ENCODE measurements around the gene EFNA5.

Gene EFNA5

GRCh38 chr5:107478068-107478641 lies 192.6 kb downstream of the EFNA5 start:
- DNase-seq: no peak

GRCh38 chr5:107477492-107477891 lies 193.2 kb downstream of the EFNA5 start:
- no peak for DNase-seq

GRCh38 chr5:107476783-107477182 lies 194.0 kb downstream of the EFNA5 start:
- no peak for DNase-seq

- DNase-seq: no peak
Observed at GRCh38 chr5:107474716-107475489, 195.8 kb downstream of the EFNA5 start.

- no peak for DNase-seq
Observed at GRCh38 chr5:107474361-107474715, 196.4 kb downstream of the EFNA5 start.

GRCh38 chr5:107472620-107473064 lies 198.1 kb downstream of the EFNA5 start:
- no peak for DNase-seq

- no peak for DNase-seq
Observed at GRCh38 chr5:107470295-107470582, 200.5 kb downstream of the EFNA5 start.

- no peak for DNase-seq
Observed at GRCh38 chr5:107469485-107470294, 201.0 kb downstream of the EFNA5 start.

- DNase-seq: no peak
Observed at GRCh38 chr5:107469064-107469463, 201.7 kb downstream of the EFNA5 start.

GRCh38 chr5:107468276-107468675 lies 202.5 kb downstream of the EFNA5 start:
- DNase-seq: no peak

- no peak for DNase-seq
Observed at GRCh38 chr5:107467137-107467932, 203.4 kb downstream of the EFNA5 start.

GRCh38 chr5:107466233-107466769 lies 204.4 kb downstream of the EFNA5 start:
- DNase-seq: no peak

GRCh38 chr5:107464876-107465275 lies 205.9 kb downstream of the EFNA5 start:
- DNase-seq: no peak

GRCh38 chr5:107464416-107464815 lies 206.3 kb downstream of the EFNA5 start:
- DNase-seq: no peak

- DNase-seq: no peak
Observed at GRCh38 chr5:107463731-107464130, 207.0 kb downstream of the EFNA5 start.

- DNase-seq: no peak
Observed at GRCh38 chr5:107461770-107462169, 209.0 kb downstream of the EFNA5 start.

GRCh38 chr5:107460789-107461188 lies 209.9 kb downstream of the EFNA5 start:
- DNase-seq: no peak

- no peak for DNase-seq
Observed at GRCh38 chr5:107459605-107460004, 211.1 kb downstream of the EFNA5 start.

GRCh38 chr5:107458322-107458721 lies 212.4 kb downstream of the EFNA5 start:
- DNase-seq: no peak

GRCh38 chr5:107457881-107458280 lies 212.9 kb downstream of the EFNA5 start:
- DNase-seq: no peak

GRCh38 chr5:107457138-107457537 lies 213.6 kb downstream of the EFNA5 start:
- DNase-seq: no peak

- no peak for DNase-seq
Observed at GRCh38 chr5:107456281-107456715, 214.4 kb downstream of the EFNA5 start.

GRCh38 chr5:107455111-107455544 lies 215.6 kb downstream of the EFNA5 start:
- DNase-seq: no peak

Data from central memory CD4-positive, alpha-beta T cell (primary cell).